ENCODE results near the gene GALNT13.

The GALNT13 gene

DNA sequence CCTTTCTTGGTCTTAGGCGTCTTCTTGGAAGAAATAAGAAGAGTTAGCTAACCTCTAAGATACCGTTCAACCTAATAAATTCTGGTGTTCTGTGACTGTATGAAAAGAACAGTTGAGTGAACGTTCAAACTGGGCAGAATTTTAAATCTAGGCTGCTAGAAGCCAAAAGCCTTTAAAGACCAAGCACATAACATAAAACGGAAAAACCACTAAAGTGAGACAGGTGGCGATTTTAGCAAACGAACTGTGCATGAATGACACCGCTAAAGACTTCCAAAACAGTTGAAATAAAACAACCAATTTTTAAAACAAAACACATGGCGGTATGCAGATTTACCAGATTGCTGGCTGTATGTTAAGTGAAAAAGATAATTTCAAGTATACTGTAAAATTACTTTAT is 73.1 kb downstream of the GALNT13 start:
- no peak for DNase-seq (ENCODE audit: low read depth in 2 of 2)

DNA sequence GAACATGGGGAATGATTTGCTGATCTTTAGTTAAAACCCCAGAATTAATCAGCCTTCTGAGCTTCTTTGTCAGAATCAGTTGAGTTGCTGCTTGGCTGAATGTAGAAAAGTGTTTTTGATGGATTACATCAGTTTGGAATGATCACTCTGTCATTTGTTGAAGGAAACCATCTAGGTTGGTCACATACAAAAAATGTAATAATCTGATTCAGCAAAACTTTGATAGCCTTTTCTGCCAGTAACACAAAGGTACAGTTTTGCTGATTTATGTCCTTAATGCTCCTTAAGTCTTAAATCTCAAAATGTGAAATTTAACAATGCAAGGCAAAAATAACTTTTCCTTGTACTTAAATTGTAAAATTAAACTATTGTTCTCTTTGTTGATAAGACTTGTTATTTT is 74.3 kb downstream of the GALNT13 start:
- no peak for DNase-seq (ENCODE audit: low read depth in 2 of 2)

DNA sequence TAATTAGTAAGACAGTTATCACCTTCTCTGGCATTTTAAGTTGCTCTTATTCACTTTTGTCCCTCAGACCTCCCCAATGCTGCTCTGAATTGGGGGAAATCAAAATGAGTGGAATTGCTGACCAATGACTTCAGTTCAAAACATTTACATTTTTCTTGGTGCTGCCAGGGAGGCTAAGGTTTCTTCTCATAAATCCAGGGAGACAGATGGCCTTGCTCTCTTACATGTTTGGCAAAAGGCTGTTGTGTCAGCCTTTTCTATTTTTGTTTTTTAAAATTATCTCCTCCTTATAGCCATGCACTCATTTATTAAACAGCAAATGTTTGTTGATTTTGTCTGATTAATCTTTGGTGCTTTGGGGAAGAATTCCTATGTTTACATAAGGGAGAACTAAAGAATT is 82.0 kb downstream of the GALNT13 start:
- DNase-seq (ENCODE audit: low read depth in 2 of 2) = no peak

DNA sequence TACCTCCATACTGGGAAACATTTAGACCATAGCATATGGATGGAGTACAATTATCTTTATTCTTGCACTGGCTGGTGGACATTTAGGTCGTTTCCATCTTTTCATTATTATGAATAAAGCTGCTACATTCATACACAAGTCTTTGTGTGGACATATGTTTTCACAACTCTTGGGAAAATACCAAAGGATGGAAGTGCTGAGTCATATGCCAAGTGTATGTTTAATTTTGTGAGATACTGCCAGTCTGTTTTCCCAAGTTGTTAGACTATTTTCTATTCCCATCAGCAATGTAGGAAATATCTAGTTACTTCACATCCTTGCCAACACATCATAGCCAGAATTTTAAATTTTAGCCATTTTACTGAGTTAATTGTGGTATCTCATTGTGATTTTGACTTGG is 91.5 kb downstream of the GALNT13 start:
- no peak for DNase-seq (ENCODE audit: low read depth in 2 of 2)

DNA sequence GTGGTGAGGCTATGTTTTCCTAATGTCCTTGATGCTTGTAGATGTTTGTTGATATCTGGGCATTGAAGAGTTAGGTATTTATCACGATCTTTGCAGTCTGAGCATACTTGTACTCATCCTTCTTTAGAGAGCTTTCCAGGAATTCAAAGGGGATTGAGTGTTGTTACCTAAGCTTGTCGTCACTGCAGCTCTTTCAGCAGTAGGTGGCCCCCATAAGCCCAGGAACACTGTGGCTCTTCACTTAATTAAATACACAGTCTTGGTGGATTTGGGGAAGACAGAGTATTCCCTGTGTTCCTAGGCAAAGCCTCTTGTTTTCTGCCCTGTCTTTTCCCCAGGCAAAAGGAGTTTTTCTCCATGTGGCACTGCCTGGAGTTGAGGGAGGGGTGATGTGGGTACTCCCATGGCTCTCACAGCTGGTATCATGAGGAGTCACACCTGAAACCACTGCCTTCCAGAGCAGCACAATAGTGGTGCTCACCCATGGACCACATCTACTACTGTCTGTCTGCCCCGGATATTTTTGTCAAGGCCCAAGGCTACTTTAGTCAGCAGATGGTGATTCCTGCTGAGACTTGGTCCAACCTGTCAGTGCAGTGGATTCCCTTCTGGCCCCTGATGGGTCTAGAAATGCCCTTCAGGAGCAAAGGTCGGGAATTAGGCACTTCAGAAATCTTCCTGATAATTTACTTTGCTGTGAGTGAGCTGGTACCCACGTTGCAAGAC is 95.7 kb downstream of the GALNT13 start:
- no peak for DNase-seq (ENCODE audit: low read depth in 2 of 2)

GRCh38 chr2:153971250-153971649 is 99.5 kb downstream of the GALNT13 start:
- no peak for DNase-seq (ENCODE audit: low read depth in 2 of 2)

DNA sequence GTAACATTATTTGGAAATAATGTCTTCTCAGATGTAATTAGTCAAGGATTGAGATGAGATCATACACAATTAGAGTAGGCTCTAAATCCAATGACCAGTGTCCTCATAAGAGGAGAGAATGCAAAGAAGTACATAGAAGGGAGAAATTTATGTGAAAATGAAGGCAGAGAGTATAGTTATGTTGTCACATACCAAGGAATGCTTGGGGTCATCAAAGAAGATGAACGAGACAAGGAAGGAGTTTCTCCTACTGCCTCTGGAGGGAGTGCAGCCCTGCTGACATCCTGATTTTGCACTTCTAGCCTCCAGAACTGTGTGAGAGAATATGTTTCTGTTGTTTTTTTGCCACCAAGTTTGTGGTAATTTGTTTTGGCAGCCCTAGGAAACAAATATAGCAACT is 100.1 kb downstream of the GALNT13 start:
- no peak for DNase-seq (ENCODE audit: low read depth in 2 of 2)

- no peak for DNase-seq (ENCODE audit: low read depth in 2 of 2)
These were observed 100.7 kb downstream of the GALNT13 start for GRCh38 chr2:153972412-153972811.

- no peak for DNase-seq (ENCODE audit: low read depth in 2 of 2)
These were observed 114.9 kb downstream of the GALNT13 start for GRCh38 chr2:153986488-153987229.

DNA sequence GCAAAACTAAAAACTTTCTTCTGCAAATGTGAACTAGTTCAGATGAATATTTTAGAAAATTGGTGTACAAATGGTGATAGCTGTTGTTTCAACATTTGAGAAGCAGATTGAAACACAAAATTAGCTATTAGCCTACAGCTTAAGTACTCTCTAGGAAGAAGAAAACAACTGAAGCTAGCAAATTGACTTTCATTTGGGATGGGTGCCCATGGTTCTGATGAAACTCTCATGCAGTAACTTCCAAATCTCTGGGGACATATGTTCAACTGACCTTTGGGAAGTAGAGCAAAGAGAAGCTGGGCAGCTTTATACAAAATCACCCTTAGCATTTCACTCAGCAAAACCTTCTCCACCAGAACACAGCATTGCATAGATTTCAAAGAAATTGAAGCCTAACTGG is 119.0 kb downstream of the GALNT13 start:
- DNase-seq (ENCODE audit: low read depth in 2 of 2) = no peak

GRCh38 chr2:154013514-154013913 is 141.8 kb downstream of the GALNT13 start:
- DNase-seq (ENCODE audit: low read depth in 2 of 2) = no peak

GRCh38 chr2:154015233-154015632 is 143.5 kb downstream of the GALNT13 start:
- no peak for DNase-seq (ENCODE audit: low read depth in 2 of 2)

- no peak for DNase-seq (ENCODE audit: low read depth in 2 of 2)
These were observed 157.8 kb downstream of the GALNT13 start for GRCh38 chr2:154029504-154029903.

DNA sequence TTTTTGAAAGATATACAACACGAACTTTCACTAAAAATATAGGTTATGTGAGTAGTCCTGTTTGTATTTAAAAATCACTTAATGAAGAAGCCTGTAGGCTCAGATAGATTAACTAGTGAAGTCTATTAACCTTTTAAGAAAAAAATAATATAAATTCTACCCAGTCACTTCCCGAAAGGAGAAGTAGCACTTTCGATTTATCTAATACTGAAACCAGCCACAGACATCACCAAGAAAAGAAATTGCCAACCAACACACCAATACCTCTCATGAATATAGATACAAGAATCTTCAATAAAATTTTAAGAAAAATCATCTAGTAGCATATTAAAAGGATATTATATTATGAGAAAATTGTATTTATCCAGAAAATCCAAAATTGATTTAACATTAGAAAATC is 160.5 kb downstream of the GALNT13 start:
- DNase-seq (ENCODE audit: low read depth in 2 of 2) = no peak

DNA sequence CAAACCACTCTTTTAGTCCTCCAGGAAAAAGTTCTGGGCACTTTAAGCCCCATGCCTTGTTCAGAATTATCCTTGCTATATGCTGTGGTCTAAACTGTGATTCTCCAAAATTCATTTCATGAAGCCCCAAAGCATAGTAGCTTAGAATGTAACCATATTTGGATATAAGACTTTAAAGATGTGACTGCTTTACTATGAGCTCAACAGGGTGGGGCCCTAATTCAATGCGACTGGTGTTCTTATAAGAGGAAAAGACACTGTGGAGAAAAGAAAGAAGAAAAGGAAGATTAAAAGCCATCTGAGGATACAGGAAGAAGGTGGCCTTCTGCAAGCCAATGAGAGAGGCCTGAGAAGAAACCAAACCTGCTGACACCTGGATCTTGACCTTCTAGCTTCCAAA is 174.8 kb downstream of the GALNT13 start:
- DNase-seq (ENCODE audit: low read depth in 2 of 2) = no peak

DNA sequence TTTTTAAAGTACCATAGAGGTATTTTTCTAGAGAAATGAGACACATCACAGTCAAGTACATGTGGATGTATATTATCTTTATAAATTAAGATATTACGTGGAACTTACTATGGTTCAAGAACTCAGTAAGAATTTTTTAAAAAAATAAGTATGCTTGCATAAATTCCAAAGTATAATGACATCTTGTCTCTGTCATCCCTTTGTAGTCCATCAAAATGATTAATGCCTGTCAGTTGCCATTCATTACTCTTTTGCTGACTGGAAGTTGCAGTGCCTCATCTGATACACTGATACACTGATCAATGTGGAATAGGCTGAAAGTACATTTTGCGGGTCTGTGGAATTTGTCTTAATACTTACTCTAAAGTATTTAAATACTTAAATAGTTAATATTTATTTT is 177.2 kb downstream of the GALNT13 start:
- no peak for DNase-seq (ENCODE audit: low read depth in 2 of 2)

DNA sequence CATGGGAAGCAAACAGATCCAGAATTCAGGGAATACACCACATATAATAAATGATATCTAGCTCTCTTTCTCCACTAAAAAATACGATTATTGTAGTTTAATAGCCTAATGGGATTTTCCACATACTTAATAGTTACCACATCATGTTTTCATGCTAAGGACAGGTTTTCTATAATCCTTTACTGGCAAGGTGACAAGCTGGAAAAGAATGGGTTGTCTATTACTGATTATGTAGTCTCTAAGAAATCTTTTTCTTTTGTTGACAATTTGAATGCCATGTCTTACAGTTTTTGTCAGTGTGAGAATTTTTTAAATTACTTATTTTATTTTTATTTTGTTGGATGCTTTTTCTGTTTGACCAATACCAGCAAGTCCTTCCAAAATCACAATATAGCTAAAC is 177.8 kb downstream of the GALNT13 start:
- no peak for DNase-seq (ENCODE audit: low read depth in 2 of 2)

GRCh38 chr2:154067124-154067523 is 195.4 kb downstream of the GALNT13 start:
- no peak for DNase-seq (ENCODE audit: low read depth in 2 of 2)

DNA sequence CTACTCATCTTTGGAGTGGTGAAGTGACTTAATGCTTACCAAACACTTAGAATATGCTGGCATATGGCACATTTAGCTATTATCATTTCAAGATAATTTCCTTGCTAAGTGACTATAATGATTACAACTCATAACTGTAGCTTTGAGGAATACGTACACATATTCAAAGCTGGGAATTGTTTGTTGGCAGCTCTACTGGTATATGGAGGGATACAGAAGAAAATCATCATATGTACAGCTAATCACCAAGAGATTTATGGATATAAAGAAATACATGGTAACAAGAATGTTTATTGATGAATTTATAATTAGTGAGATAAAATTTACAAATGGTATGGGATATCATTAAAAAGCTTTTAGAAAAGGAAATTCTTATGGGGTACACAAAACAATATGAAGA is 207.2 kb downstream of the GALNT13 start:
- DNase-seq (ENCODE audit: low read depth in 2 of 2) = no peak

GRCh38 chr2:154092571-154092970 is 220.8 kb downstream of the GALNT13 start:
- DNase-seq (ENCODE audit: low read depth in 2 of 2) = no peak

DNA sequence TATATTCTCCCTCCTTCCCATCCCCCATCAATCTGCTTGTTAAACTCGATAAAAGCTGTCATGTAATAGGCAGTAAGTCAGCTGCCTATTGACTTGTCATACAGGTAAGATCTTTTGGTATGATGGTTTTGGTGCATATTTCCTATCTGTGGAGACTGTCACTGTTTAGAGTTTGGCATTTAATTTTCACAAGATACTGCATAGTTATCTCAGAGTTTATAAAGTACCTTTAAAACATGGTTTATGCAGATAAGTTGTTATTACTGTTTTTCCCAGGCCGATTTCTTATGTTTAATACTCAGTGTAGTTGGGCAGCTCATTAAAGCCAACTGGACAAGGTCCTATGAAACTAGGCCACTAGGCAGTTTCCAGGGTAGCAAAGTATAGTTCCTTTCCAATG is 222.1 kb downstream of the GALNT13 start:
- no peak for DNase-seq (ENCODE audit: low read depth in 2 of 2)

DNA sequence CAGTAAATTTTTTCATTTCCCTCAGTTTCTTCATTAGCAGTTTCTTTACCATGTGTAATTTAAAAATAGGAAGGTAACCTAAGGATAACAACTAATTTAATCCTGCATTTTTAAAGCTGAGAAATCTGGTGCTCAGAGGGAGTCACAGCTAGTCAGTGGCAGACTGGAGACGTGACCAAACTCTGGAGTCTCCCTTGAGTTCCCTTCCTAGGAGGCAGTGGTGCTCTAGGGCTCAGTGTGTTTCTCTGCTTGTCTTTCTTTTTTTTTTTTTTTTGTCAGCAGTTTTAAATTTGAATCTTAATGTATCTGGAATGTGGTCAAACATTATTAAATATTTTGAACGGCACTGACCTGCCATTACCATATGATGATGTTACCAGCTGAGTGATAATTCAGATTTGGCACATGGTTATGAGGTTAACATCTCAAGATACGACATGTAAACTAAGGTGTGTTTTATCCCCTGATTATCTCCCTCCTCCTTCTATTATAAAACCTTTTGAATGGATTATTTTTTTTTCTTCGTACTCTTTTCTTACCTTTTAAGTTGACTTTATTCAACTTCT is 226.2 kb downstream of the GALNT13 start:
- no peak for DNase-seq (ENCODE audit: low read depth in 2 of 2)

DNA sequence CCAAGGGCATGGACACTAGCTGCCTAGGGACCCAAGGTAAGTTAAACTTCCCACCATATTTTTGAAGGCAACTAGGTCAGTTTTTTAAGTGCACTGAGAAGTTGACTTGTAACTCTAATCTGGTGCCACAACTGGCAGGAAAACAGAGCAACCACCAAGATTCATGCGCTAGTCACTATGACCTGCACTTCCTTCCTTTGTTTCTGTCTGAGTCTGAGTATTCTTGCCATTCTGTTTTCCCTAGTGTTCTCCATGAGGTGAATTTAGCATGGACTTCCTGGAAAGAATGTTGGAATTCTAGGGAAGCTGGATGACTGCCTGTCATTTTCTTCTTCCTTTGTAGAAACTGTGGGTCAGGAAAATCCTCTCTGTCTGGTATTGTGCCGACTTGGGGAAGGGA is 249.0 kb downstream of the GALNT13 start:
- DNase-seq (ENCODE audit: low read depth in 2 of 2) = no peak
